PC-3 (cell line): ENCODE results near the gene TNFRSF6B.

Source experiments
- CTCF ChIP-seq: fragments of 300-600 bp; sonication (generic); conservative IDR thresholded peaks from 2 replicates; pipeline ENCODE4 v1.5.1; 2017; ENCODE audit warnings: antibody characterized with exemption, low read depth, mild to moderate bottlenecking, low read length
- EZH2 ChIP-seq: fragments of 300-600 bp; sonication (generic); IDR thresholded peaks from one replicate; pipeline ENCODE4 v1.6.1; 2017; ENCODE audit warnings: antibody characterized with exemption, mild to moderate bottlenecking, low read length; ENCODE audit not compliant: unreplicated experiment
- EZH2phosphoT487 ChIP-seq: fragments of 300-600 bp; sonication (generic); IDR thresholded peaks from 2 replicates; pipeline ENCODE4 v1.6.1; 2018; ENCODE audit warnings: mild to moderate bottlenecking, antibody characterized with exemption, low read length, borderline replicate concordance

- TF ChIP-seq EZH2 (no peak), CTCF (no peak), EZH2phosphoT487 (no peak)
These were observed 50.4 kb downstream of the TNFRSF6B start for GRCh38 chr20:63746751-63747315.
